A549 (cell line): ENCODE data around the gene ZDHHC11.
"Not testable (repeated sequence)": the region's sequence is repeated elsewhere in the genome, so short reads cannot be mapped to it uniquely, and the experiment has no call there.

Experiments used
- EHMT2 ChIP-seq: fragments of 200-600 bp; sonication (generic); IDR thresholded peaks from 2 replicates; pipeline ENCODE4 v1.6.1; 2016; ENCODE audit warnings: antibody characterized with exemption, low read depth, mild to moderate bottlenecking, moderate library complexity
- EP300 ChIP-seq, 2 experiments: fragments of >200 bp; sonication (Bioruptor Twin); formaldehyde crosslinking; IDR thresholded peaks; 2 replicates in 1 of 2; 3 replicates in 1 of 2; pipeline ENCODE4 v1.6.1; 2016 to 2017
- JUN ChIP-seq, 2 experiments: fragments of >200 bp; sonication (Bioruptor Twin); formaldehyde crosslinking; IDR thresholded peaks; 2 replicates in 1 of 2; 3 replicates in 1 of 2; pipeline ENCODE4 v1.6.1; 2016 to 2017
- MAZ ChIP-seq: fragments of 150-350 bp; IDR thresholded peaks from 2 replicates; pipeline ENCODE4 v1.6.1; 2014; ENCODE audit warnings: antibody characterized with exemption, low read depth, low read length, borderline replicate concordance
- POLR2A ChIP-seq: IDR thresholded peaks from 2 replicates; pipeline ENCODE4 v1.6.1; 2012; ENCODE audit warnings: mild to moderate bottlenecking, low read length
- ZNF302 ChIP-seq: fragments of 250-450 bp; sonication (Bioruptor Pico); IDR thresholded peaks from 2 replicates; pipeline ENCODE4 v1.9.0; 2021; ENCODE audit warnings: inconsistent platforms, mild to moderate bottlenecking, moderate library complexity
- TF ChIP-seq, protein P1 (sequence below): fragments of >200 bp; sonication (Bioruptor Twin); formaldehyde crosslinking; IDR thresholded peaks from 3 replicates; pipeline ENCODE4 v1.5.1; 2016
- TF ChIP-seq, protein P2 (sequence below): fragments of 250-450 bp; sonication (Bioruptor Pico); IDR thresholded peaks from 2 replicates; pipeline ENCODE4 v1.5.0; 2020; ENCODE audit warnings: low read depth, mild to moderate bottlenecking, moderate library complexity
- TF ChIP-seq, protein P3 (sequence below): IDR thresholded peaks from 2 replicates; pipeline ENCODE4 v1.6.1; 2012; ENCODE audit warnings: low read depth, borderline replicate concordance

DNA sequence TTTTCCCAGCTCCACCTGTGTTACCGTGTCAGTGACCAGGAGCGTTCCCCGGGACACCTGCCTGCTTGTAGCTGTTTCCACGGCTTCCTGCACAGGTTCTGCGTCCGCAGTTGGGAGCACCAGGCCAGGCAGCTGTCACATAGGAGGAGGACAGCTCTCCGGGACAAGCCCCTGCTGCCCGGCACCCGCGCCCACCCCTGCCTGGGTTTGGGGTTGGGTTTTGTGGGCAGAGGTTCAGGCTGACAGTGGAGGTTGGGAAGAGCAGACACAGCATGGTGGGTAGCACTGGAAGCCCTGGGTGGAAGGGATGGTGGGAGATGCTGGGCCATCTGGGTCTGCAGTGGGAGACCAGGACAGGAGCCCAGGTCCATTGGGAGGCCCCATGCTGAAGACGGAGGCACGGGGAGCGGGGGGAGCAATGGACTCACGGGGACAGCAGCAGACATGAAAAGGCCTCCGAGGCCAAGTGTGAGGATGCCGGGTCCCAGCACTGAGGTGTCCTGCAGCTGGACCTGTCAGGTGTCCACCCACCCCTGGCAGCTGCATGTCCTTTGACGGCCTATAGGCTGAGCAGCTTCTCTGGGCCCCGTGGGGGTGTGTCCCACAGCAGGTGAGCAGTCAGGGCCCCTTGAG lies 63.4 kb downstream of the ZDHHC11 start:
- TF ChIP-seq ZNF302 (CRISPR knock-in tag); MAZ; POLR2A; EHMT2; EP300 (IDR thresholded peaks at IDR 0.05); JUN (IDR thresholded peaks at IDR 0.05): not testable (repeated sequence)
- TF ChIP-seq, protein P1, sequence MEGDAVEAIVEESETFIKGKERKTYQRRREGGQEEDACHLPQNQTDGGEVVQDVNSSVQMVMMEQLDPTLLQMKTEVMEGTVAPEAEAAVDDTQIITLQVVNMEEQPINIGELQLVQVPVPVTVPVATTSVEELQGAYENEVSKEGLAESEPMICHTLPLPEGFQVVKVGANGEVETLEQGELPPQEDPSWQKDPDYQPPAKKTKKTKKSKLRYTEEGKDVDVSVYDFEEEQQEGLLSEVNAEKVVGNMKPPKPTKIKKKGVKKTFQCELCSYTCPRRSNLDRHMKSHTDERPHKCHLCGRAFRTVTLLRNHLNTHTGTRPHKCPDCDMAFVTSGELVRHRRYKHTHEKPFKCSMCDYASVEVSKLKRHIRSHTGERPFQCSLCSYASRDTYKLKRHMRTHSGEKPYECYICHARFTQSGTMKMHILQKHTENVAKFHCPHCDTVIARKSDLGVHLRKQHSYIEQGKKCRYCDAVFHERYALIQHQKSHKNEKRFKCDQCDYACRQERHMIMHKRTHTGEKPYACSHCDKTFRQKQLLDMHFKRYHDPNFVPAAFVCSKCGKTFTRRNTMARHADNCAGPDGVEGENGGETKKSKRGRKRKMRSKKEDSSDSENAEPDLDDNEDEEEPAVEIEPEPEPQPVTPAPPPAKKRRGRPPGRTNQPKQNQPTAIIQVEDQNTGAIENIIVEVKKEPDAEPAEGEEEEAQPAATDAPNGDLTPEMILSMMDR = not testable (repeated sequence)
- TF ChIP-seq, protein P2, sequence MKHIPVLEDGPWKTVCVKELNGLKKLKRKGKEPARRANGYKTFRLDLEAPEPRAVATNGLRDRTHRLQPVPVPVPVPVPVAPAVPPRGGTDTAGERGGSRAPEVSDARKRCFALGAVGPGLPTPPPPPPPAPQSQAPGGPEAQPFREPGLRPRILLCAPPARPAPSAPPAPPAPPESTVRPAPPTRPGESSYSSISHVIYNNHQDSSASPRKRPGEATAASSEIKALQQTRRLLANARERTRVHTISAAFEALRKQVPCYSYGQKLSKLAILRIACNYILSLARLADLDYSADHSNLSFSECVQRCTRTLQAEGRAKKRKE (CRISPR knock-in tag) = not testable (repeated sequence)
- TF ChIP-seq, protein P3, sequence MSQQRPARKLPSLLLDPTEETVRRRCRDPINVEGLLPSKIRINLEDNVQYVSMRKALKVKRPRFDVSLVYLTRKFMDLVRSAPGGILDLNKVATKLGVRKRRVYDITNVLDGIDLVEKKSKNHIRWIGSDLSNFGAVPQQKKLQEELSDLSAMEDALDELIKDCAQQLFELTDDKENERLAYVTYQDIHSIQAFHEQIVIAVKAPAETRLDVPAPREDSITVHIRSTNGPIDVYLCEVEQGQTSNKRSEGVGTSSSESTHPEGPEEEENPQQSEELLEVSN = not testable (repeated sequence)
